Stimulated activated naive CD8-positive, alpha-beta T cell treated with anti-CD3 and anti-CD28 coated beads, Interleukin-15, Interleukin-2, amounts not matched to agents 100 ng/mL and 50 ng/mL, for 24 hours (primary cell): ENCODE data around the gene SDR9C7.
"Not testable (repeated sequence)": the region's sequence is repeated elsewhere in the genome, so short reads cannot be mapped to it uniquely, and the experiment has no call there.

ENCODE experiments used
- H3K27ac Mint-ChIP-seq: one replicate; pipeline ENCODE4 v1.8.0; 2021; ENCODE audit warnings: mild to moderate bottlenecking, mixed read lengths
- H3K27me3 Mint-ChIP-seq: one replicate; pipeline ENCODE4 v1.8.0; 2021; ENCODE audit warnings: mixed read lengths
- H3K36me3 Mint-ChIP-seq: one replicate; pipeline ENCODE4 v1.8.0; 2021; ENCODE audit warnings: low read depth, mixed read lengths
- H3K4me1 Mint-ChIP-seq: one replicate; pipeline ENCODE4 v1.8.0; 2021; ENCODE audit warnings: low read depth, mixed read lengths
- H3K4me3 Mint-ChIP-seq: one replicate; pipeline ENCODE4 v1.8.0; 2021; ENCODE audit warnings: mild to moderate bottlenecking, mixed read lengths
- H3K9me3 Mint-ChIP-seq: one replicate; pipeline ENCODE4 v1.8.0; 2021; ENCODE audit warnings: mixed read lengths

The SDR9C7 gene

DNA sequence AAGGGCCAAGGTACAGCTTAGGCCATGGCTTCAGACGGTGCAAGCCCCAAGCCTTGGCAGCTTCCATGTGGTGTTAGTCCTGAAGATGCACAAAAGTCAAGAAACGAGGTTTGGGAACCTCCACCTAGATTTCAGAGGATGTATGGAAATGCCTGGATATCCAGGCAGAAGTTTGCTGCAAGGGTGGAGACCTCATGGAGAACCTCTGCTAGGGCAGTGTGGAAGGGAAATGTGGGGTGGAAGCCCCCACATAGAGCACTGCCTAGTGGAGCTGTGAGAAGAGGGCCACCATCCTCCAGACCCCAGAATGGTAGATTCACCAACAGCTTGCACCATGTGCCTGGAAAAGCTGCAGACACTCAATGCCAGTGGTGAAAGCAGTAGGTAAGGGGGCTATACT lies 24.8 kb downstream of the SDR9C7 start:
- peaks cover 11% of the 10 kb centered on the region for H3K9me3 Mint-ChIP-seq
- not testable (repeated sequence) for H3K4me1 Mint-ChIP-seq, H3K36me3 Mint-ChIP-seq, H3K27me3 Mint-ChIP-seq, H3K27ac Mint-ChIP-seq, H3K4me3 Mint-ChIP-seq

DNA sequence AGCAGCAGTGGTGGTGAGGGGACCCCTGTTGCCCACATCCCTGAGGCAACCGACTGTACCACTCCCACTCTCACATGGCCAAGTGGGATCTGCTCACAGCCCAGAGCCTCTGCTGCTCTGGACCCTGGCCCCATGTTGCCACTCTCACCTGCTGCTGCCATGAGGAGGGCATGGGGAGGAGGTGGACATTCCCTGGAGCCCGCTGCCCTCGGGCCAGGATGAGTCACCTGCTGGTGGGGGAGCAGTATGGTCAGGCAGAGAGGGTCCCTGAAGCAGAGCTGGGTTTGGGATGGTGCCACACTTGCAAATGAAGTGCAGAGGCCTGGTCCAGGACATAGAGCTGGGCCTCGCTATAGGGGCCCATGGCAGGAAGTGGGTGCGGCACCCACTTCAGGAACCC lies 26.1 kb downstream of the SDR9C7 start:
- no peak overlapping the region for H3K27ac Mint-ChIP-seq
- H3K27me3 Mint-ChIP-seq, result peaks cover 8% of the 10 kb centered on the region
- no peaks in the 10 kb centered on the region for H3K36me3 Mint-ChIP-seq
- H3K9me3 Mint-ChIP-seq, result peaks cover 11% of the 10 kb centered on the region
- H3K4me1 Mint-ChIP-seq, result no peaks in the 10 kb centered on the region
- H3K4me3 Mint-ChIP-seq, result no peak overlapping the region

- peaks cover 19% of the 10 kb centered on the region for H3K9me3 Mint-ChIP-seq
- peaks cover 3% of the 10 kb centered on the region for H3K27me3 Mint-ChIP-seq
- H3K4me3 Mint-ChIP-seq, result no peak overlapping the region
- H3K4me1 Mint-ChIP-seq, result no peaks in the 10 kb centered on the region
- no peak overlapping the region for H3K27ac Mint-ChIP-seq
- H3K36me3 Mint-ChIP-seq, result no peaks in the 10 kb centered on the region
These were observed 28.4 kb downstream of the SDR9C7 start for GRCh38 chr12:56905852-56906251.

DNA sequence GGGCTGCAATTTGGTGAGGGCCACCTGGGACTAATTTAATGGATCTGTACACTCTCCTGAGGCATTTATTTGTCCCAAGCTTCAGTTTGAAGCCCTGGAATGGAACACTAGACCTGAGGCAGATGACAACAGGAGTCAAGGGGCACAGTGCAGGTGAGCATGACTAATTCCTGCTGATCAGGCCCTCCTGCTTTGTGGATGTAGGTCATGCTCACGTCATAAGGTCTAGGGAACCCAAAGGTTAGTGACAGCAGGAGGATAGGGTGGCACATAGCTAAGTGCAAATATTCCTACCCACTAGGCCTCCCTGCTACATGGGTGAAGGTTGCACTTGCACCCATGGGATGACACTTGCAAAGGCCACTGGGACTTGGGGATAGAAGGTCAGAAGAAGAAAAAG lies 30.8 kb downstream of the SDR9C7 start:
- H3K27ac Mint-ChIP-seq, result no peak overlapping the region
- H3K36me3 Mint-ChIP-seq, result no peaks in the 10 kb centered on the region
- H3K4me1 Mint-ChIP-seq, result no peaks in the 10 kb centered on the region
- H3K27me3 Mint-ChIP-seq, result no peaks in the 10 kb centered on the region
- peaks cover 13% of the 10 kb centered on the region for H3K9me3 Mint-ChIP-seq
- H3K4me3 Mint-ChIP-seq, result no peak overlapping the region

DNA sequence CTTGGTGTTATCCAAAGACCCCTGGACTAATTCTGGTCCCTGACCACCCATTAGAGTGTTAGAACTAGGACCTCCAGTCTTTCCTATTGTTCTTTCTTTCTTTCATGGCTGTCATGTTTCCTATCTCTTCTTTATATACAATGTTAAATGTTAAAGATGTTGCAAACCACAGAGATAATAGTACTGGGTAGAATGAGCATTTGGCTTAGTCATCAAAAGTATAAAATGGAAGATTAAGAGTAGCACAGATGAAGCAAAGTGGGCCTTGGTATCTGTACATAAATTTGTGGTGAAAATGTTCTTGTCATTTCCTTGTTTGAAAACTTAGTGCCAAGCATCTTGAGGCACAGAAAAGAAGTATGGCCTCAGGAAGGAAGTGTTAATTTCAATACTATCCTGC lies 32.9 kb downstream of the SDR9C7 start:
- H3K4me3 Mint-ChIP-seq, H3K27me3 Mint-ChIP-seq, H3K4me1 Mint-ChIP-seq, H3K27ac Mint-ChIP-seq, H3K36me3 Mint-ChIP-seq: not testable (repeated sequence)
- peaks cover 13% of the 10 kb centered on the region for H3K9me3 Mint-ChIP-seq

- Mint-ChIP-seq H3K27me3 (peaks cover 11% of the 10 kb centered on the region), H3K9me3 (peaks cover 13% of the 10 kb centered on the region), H3K4me3 (no peak overlapping the region), H3K36me3 (no peaks in the 10 kb centered on the region), H3K27ac (no peak overlapping the region), H3K4me1 (no peaks in the 10 kb centered on the region)
These were observed 33.6 kb downstream of the SDR9C7 start for GRCh38 chr12:56900583-56900982.

DNA sequence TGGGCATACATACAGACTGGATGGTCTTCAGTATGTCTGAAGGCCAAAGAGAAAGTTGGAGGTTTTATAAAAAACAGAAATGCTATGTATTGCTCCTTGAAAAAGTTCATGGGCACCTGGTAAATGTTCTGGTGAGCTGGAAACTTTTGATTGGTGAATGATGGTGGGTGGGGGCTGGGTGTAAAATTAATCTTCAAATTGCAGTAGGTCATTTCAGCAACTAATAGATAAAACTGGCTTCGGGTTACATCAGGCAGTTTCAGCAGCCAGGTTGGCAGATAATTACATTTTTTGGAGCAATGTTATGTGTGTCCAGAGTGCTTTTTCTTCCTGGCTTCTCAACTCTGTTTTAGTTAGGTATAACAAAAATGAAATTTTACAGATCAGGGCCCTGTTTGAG lies 35.3 kb downstream of the SDR9C7 start:
- Mint-ChIP-seq H3K27ac (no peak overlapping the region), H3K4me1 (no peaks in the 10 kb centered on the region), H3K4me3 (no peak overlapping the region), H3K27me3 (peaks cover 14% of the 10 kb centered on the region), H3K36me3 (no peaks in the 10 kb centered on the region), H3K9me3 (peaks cover 13% of the 10 kb centered on the region)

- H3K4me1 Mint-ChIP-seq, result no peaks in the 10 kb centered on the region
- no peak overlapping the region for H3K4me3 Mint-ChIP-seq
- H3K27ac Mint-ChIP-seq, result no peak overlapping the region
- peaks cover 14% of the 10 kb centered on the region for H3K27me3 Mint-ChIP-seq
- peaks cover 13% of the 10 kb centered on the region for H3K9me3 Mint-ChIP-seq
- no peaks in the 10 kb centered on the region for H3K36me3 Mint-ChIP-seq
These were observed 36.3 kb downstream of the SDR9C7 start for GRCh38 chr12:56897844-56898361.

DNA sequence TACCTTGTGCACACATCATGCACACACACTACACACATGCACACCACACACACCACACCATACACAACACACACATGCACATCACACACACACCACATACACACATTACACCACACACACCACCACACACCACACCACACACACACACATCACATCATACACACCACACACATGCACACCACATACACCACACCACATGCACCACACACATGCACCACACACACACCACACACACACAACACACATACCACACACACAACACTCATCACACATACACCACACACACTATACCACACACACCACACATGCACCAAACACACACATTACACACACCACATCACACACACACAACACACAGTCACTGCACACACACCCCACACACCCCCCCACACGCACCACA lies 38.1 kb downstream of the SDR9C7 start:
- no peaks in the 10 kb centered on the region for H3K4me1 Mint-ChIP-seq

GRCh38 chr12:56894698-56895368 lies 39.4 kb downstream of the SDR9C7 start:
- H3K27me3 Mint-ChIP-seq, result peaks cover 23% of the 10 kb centered on the region
- no peaks in the 10 kb centered on the region for H3K36me3 Mint-ChIP-seq
- no peak overlapping the region for H3K4me3 Mint-ChIP-seq

More for the DNA sequence above, 38.1 kb downstream of the SDR9C7 start:
- Mint-ChIP-seq H3K27me3 (peaks cover 15% of the 10 kb centered on the region), H3K27ac (no peak overlapping the region), H3K9me3 (peaks cover 4% of the 10 kb centered on the region), H3K4me3 (no peak overlapping the region), H3K36me3 (no peaks in the 10 kb centered on the region)

DNA sequence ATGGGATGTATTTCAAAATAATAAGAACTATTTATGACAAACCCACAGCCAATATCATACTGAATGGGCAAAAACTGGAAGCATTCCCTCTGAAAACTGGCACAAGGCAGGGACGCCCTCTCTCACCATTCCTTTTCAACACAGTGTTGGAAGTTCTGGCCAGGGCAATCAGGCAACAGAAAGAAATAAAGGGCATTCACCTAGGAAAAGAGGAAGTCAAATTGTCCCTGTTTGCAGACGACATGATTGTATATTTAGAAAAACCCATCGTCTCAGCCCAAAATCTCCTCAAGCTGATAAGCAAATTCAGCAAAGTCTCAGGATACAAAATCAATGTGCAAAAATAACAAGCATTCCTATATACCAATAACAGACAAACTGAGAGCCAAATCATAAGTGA lies 42.3 kb downstream of the SDR9C7 start:
- not testable (repeated sequence) for H3K27ac Mint-ChIP-seq, H3K4me1 Mint-ChIP-seq, H3K4me3 Mint-ChIP-seq, H3K36me3 Mint-ChIP-seq, H3K9me3 Mint-ChIP-seq
- peaks cover 35% of the 10 kb centered on the region for H3K27me3 Mint-ChIP-seq

More at GRCh38 chr12:56894698-56895368, 39.4 kb downstream of the SDR9C7 start:
- no peak overlapping the region for H3K27ac Mint-ChIP-seq
- H3K4me1 Mint-ChIP-seq, result no peaks in the 10 kb centered on the region
- peaks cover 3% of the 10 kb centered on the region for H3K9me3 Mint-ChIP-seq

- Mint-ChIP-seq H3K9me3 (peaks cover 29% of the 10 kb centered on the region), H3K27me3 (peaks cover 33% of the 10 kb centered on the region)
These were observed 47.9 kb downstream of the SDR9C7 start for GRCh38 chr12:56886319-56886718.

DNA sequence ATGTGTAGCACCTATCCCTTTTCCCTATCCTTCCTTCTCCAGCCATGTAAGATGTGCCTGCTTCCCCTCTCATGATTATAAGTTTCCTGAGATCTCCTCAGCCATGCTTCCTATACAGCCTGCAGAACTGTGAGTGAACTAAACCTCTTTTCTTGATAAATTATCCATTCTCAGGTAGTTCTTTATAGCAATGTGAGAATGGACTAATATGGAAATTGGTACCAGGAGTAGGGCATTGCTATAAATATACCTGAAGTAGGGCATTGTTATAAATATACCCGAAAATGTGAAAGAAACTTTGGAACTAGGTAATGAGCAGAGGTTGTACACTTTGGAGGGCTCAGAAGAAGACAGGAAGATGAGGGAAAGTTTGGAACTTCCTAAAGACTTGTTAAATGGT lies 48.9 kb downstream of the SDR9C7 start:
- H3K9me3 Mint-ChIP-seq, result peaks cover 30% of the 10 kb centered on the region
- H3K27ac Mint-ChIP-seq, result no peak overlapping the region
- H3K27me3 Mint-ChIP-seq, result peaks cover 24% of the 10 kb centered on the region
- no peaks in the 10 kb centered on the region for H3K4me1 Mint-ChIP-seq
- H3K4me3 Mint-ChIP-seq, result no peak overlapping the region
- no peaks in the 10 kb centered on the region for H3K36me3 Mint-ChIP-seq

More at GRCh38 chr12:56886319-56886718, 47.9 kb downstream of the SDR9C7 start:
- Mint-ChIP-seq H3K27ac (no peak overlapping the region), H3K4me3 (no peak overlapping the region), H3K36me3 (no peaks in the 10 kb centered on the region), H3K4me1 (no peaks in the 10 kb centered on the region)

DNA sequence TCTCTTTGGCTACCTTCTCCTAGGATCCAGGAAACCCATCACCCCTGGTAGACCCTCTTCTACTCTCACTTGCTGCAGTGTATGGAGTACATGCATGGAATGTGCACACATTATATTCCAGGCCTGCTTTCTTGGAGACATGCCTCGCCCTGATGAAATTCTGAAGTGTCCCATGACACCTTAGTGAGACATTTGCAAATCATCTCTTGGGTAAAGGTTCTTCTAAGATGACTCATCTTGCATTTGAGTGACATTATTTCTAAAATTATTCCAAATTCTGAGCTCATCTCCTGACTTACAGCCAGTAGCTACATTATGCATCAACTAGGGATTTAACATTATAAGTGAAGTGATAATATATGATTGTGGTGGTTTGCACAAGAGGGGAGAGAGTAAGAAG lies 49.8 kb downstream of the SDR9C7 start:
- Mint-ChIP-seq H3K27ac (no peak overlapping the region), H3K27me3 (peaks cover 22% of the 10 kb centered on the region), H3K9me3 (peaks cover 33% of the 10 kb centered on the region), H3K36me3 (no peaks in the 10 kb centered on the region), H3K4me1 (no peaks in the 10 kb centered on the region), H3K4me3 (no peak overlapping the region)

GRCh38 chr12:56882407-56882806 lies 51.8 kb downstream of the SDR9C7 start:
- Mint-ChIP-seq H3K27me3 (peaks cover 23% of the 10 kb centered on the region), H3K9me3 (peaks cover 33% of the 10 kb centered on the region)
- H3K4me1 Mint-ChIP-seq, H3K4me3 Mint-ChIP-seq, H3K27ac Mint-ChIP-seq, H3K36me3 Mint-ChIP-seq: not testable (repeated sequence)
